Naive thymus-derived CD4-positive, alpha-beta T cell (primary cell): ENCODE measurements around the gene ZNF107. TPM values are rescaled to one million over a fixed set of nuclear protein-coding genes. Genes with fewer than 3 reads are reported as not detected.

ENCODE experiments used
- ATAC-seq: fragments of 150-1000 bp; cut with Tn5 transposase; 2 replicates; pipeline ENCODE4 v1.10.0; 2021; ENCODE audit warnings: mild to moderate bottlenecking, moderate library complexity
- CTCF ChIA-PET: fragments of 350-600 bp; sonication (Branson Sonifier 250); formaldehyde crosslinking; loops from one replicate; lab custom pipeline; 2021; ENCODE audit warnings: antibody characterized with exemption; lab: Charles Lee
- POLR2A ChIA-PET: fragments of 350-600 bp; sonication (Branson Sonifier 250); formaldehyde crosslinking; loops from one replicate; lab custom pipeline; 2021; ENCODE audit warnings: antibody characterized with exemption, inconsistent platforms; lab: Charles Lee
- DNase-seq, 9 donors: peaks; one replicate each; pipeline versions ENCODE4 v3.0.0 to v3.0.0-alpha.2; 2020 to 2022; ENCODE audit warnings: mixed read lengths in 1 of 9
- H3K27ac ChIP-seq: one replicate; pipeline ENCODE4 v1.7.0; 2013; ENCODE audit warnings: mild to moderate bottlenecking, low read depth, low read length, moderate library complexity
- H3K27me3 ChIP-seq, 2 donors: one replicate each; pipeline ENCODE4 v1.7.0; 2013; ENCODE audit warnings: low read length in 2 of 2, mild to moderate bottlenecking in 2 of 2, moderate library complexity in 2 of 2; ENCODE audit not compliant: control insufficient read depth in 2 of 2, insufficient read depth in 2 of 2
- H3K36me3 ChIP-seq, 3 experiments: 1 replicate in 2 of 3; 2 replicates in 1 of 3; pipeline ENCODE4 v1.7.0; 2013; ENCODE audit warnings: low read length in 3 of 3, mild to moderate bottlenecking in 3 of 3, moderate library complexity in 1 of 3; ENCODE audit not compliant: insufficient read depth in 3 of 3, control insufficient read depth in 2 of 3
- H3K4me1 ChIP-seq, 2 donors: one replicate each; pipeline ENCODE4 v1.7.0; 2013; ENCODE audit warnings: low read length in 2 of 2, mild to moderate bottlenecking in 2 of 2, moderate library complexity in 1 of 2; ENCODE audit not compliant: control insufficient read depth in 2 of 2, insufficient read depth in 2 of 2
- H3K4me3 ChIP-seq: 2 replicates; pipeline ENCODE4 v1.7.0; 2013; ENCODE audit warnings: mild to moderate bottlenecking, low read length
- H3K9me3 ChIP-seq, 3 experiments: 1 replicate in 2 of 3; 2 replicates in 1 of 3; pipeline ENCODE4 v1.7.0; 2013; ENCODE audit warnings: low read length in 3 of 3; ENCODE audit not compliant: control insufficient read depth in 2 of 3
- H3K27ac Mint-ChIP-seq, 9 donors: one replicate each; pipeline ENCODE4 v1.8.0; 2020 to 2022; ENCODE audit warnings: mixed read lengths in 9 of 9, mild to moderate bottlenecking in 8 of 9, moderate library complexity in 5 of 9, inconsistent platforms in 2 of 9
- H3K27me3 Mint-ChIP-seq, 5 donors: one replicate each; pipeline ENCODE4 v1.8.0; 2021 to 2022; ENCODE audit warnings: mixed read lengths in 5 of 5, mild to moderate bottlenecking in 1 of 5
- H3K36me3 Mint-ChIP-seq, 5 donors: one replicate each; pipeline ENCODE4 v1.8.0; 2020 to 2022; ENCODE audit warnings: mixed read lengths in 5 of 5, mild to moderate bottlenecking in 3 of 5, inconsistent platforms in 1 of 5
- H3K4me1 Mint-ChIP-seq, 7 donors: one replicate each; pipeline ENCODE4 v1.8.0; 2020 to 2022; ENCODE audit warnings: mixed read lengths in 7 of 7, mild to moderate bottlenecking in 3 of 7, inconsistent platforms in 1 of 7
- H3K4me3 Mint-ChIP-seq, 10 donors: one replicate each; pipeline ENCODE4 v1.8.0; 2020 to 2022; ENCODE audit warnings: mild to moderate bottlenecking in 10 of 10, mixed read lengths in 10 of 10, moderate library complexity in 6 of 10, inconsistent platforms in 2 of 10
- H3K9me3 Mint-ChIP-seq, 11 donors: one replicate each; pipeline ENCODE4 v1.8.0; 2020 to 2022; ENCODE audit warnings: mixed read lengths in 11 of 11, mild to moderate bottlenecking in 4 of 11, inconsistent platforms in 1 of 11, moderate library complexity in 1 of 11
- intact Hi-C, 2 donors: fragments of 100-400 bp; cut with micrococcal nuclease; formaldehyde crosslinking; loops; one replicate each; pipeline ENCODE4 v1.15.1; 2023
- polyA plus RNA-seq, 2 donors: library from polyadenylated mRNA; unstranded; fragments of 300-500 nt; fragmentation: Illumina TruSeq; gene quantifications; one replicate each; pipeline ENCODE4 v1.2.3, GENCODE V29; 2021
- total RNA-seq, 6 experiments: library from RNA in 5 of 6; stranded (reverse) in 5 of 6; gene quantifications; 1 replicate in 5 of 6; 2 replicates in 1 of 6; pipeline ENCODE4 v1.2.3 and lab custom pipeline; 2021 to 2026

ZNF107 gene
- total and polyA plus RNA-seq, 7 experiments from 2014 or later: 11.2 to 33.5 (median 15.6) TPM

GRCh38 chr7:64640504-64640903, 25.4 kb upstream of the ZNF107 start:
- no peaks in the 10 kb centered on the region for H3K9me3 ChIP-seq
- Mint-ChIP-seq H3K27ac (no peak overlapping the region), H3K27me3 (no peaks in the 10 kb centered on the region), H3K36me3 (no peaks in the 10 kb centered on the region), H3K9me3 (peaks cover 0 to 32% (median 0%) of the 10 kb centered on the region in 11 donors), H3K4me3 (no peak overlapping the region), H3K4me1 (no peaks in the 10 kb centered on the region)
- H3K36me3 ChIP-seq: no peaks in the 10 kb centered on the region
- H3K4me1 ChIP-seq: no peaks in the 10 kb centered on the region
- H3K27me3 ChIP-seq: no peaks in the 10 kb centered on the region
- CTCF ChIA-PET: no interaction called here
- DNase-seq: no peak
- H3K27ac ChIP-seq: no peak overlapping the region
- intact Hi-C loops: no loop called here
- H3K4me3 ChIP-seq: no peak overlapping the region
- POLR2A ChIA-PET: no interaction called here
- ATAC-seq: peak; percentile 50

- ChIA-PET POLR2A (no interaction called here), CTCF (no interaction called here)
- no peak overlapping the region for H3K4me3 Mint-ChIP-seq
- no peaks in the 10 kb centered on the region for H3K36me3 Mint-ChIP-seq
- H3K4me1 ChIP-seq: no peaks in the 10 kb centered on the region
- H3K4me1 Mint-ChIP-seq: no peaks in the 10 kb centered on the region
- H3K27me3 Mint-ChIP-seq: no peaks in the 10 kb centered on the region
- peaks cover 0 to 27% (median 0%) of the 10 kb centered on the region in 11 donors for H3K9me3 Mint-ChIP-seq
- H3K27me3 ChIP-seq: no peaks in the 10 kb centered on the region
- intact Hi-C loops: no loop called here
- DNase-seq (no peak), ATAC-seq (no peak)
- no peaks in the 10 kb centered on the region for H3K36me3 ChIP-seq
- no peaks in the 10 kb centered on the region for H3K9me3 ChIP-seq
- no peak overlapping the region for H3K4me3 ChIP-seq
- no peak overlapping the region for H3K27ac ChIP-seq
- H3K27ac Mint-ChIP-seq: no peak overlapping the region
Observed at GRCh38 chr7:64642046-64642445, 23.9 kb upstream of the ZNF107 start.

- no peak overlapping the region for H3K27ac Mint-ChIP-seq
- H3K4me3 Mint-ChIP-seq: no peak overlapping the region
- POLR2A ChIA-PET: no interaction called here
- Histone ChIP-seq H3K4me1 (no peaks in the 10 kb centered on the region), H3K4me3 (no peak overlapping the region), H3K36me3 (no peaks in the 10 kb centered on the region), H3K9me3 (no peaks in the 10 kb centered on the region), H3K27ac (no peak overlapping the region), H3K27me3 (no peaks in the 10 kb centered on the region)
- ATAC-seq (no peak), DNase-seq (no peak)
- no peaks in the 10 kb centered on the region for H3K27me3 Mint-ChIP-seq
- intact Hi-C loops: no loop called here
- no peaks in the 10 kb centered on the region for H3K4me1 Mint-ChIP-seq
- no peaks in the 10 kb centered on the region for H3K36me3 Mint-ChIP-seq
- peaks cover 0 to 24% (median 0%) of the 10 kb centered on the region in 11 donors for H3K9me3 Mint-ChIP-seq
- CTCF ChIA-PET: no interaction called here
Observed at GRCh38 chr7:64642875-64643274, 23.1 kb upstream of the ZNF107 start.

- H3K36me3 ChIP-seq: no peaks in the 10 kb centered on the region
- ChIA-PET POLR2A (no interaction called here), CTCF (no interaction called here)
- Mint-ChIP-seq H3K4me1 (no peaks in the 10 kb centered on the region), H3K4me3 (no peak overlapping the region), H3K36me3 (no peaks in the 10 kb centered on the region), H3K27ac (no peak overlapping the region), H3K27me3 (no peaks in the 10 kb centered on the region), H3K9me3 (peaks cover 0 to 23% (median 0%) of the 10 kb centered on the region in 11 donors)
- intact Hi-C loops: no loop called here
- no peak overlapping the region for H3K27ac ChIP-seq
- DNase-seq (no peak), ATAC-seq (peak; percentile 36)
- H3K27me3 ChIP-seq: no peaks in the 10 kb centered on the region
- no peak overlapping the region for H3K4me3 ChIP-seq
- H3K4me1 ChIP-seq: no peaks in the 10 kb centered on the region
- no peaks in the 10 kb centered on the region for H3K9me3 ChIP-seq
Observed at GRCh38 chr7:64643566-64643965, 22.4 kb upstream of the ZNF107 start.

GRCh38 chr7:64651203-64651602, 14.7 kb upstream of the ZNF107 start:
- H3K36me3 ChIP-seq: no peaks in the 10 kb centered on the region
- POLR2A ChIA-PET: no interaction called here
- H3K9me3 Mint-ChIP-seq: peaks cover 0 to 41% (median 4%) of the 10 kb centered on the region in 11 donors

GRCh38 chr7:64651632-64652165, 14.2 kb upstream of the ZNF107 start:
- peaks cover 0 to 41% (median 4%) of the 10 kb centered on the region in 11 donors for H3K9me3 Mint-ChIP-seq
- peaks cover 0 to 6% (median 0%) of the 10 kb centered on the region in 7 donors for H3K4me1 Mint-ChIP-seq
- no peak overlapping the region for H3K27ac Mint-ChIP-seq
- H3K36me3 Mint-ChIP-seq: peaks cover 0 to 6% (median 2%) of the 10 kb centered on the region in 5 donors
- no peak for ATAC-seq
- no peak for DNase-seq
- no peaks in the 10 kb centered on the region for H3K27me3 ChIP-seq
- no peak overlapping the region for H3K4me3 Mint-ChIP-seq
- POLR2A ChIA-PET: no interaction called here
- no peaks in the 10 kb centered on the region for H3K27me3 Mint-ChIP-seq
- CTCF ChIA-PET: no interaction called here
- no peaks in the 10 kb centered on the region for H3K9me3 ChIP-seq
- H3K27ac ChIP-seq: no peak overlapping the region
- H3K4me1 ChIP-seq: no peaks in the 10 kb centered on the region
- intact Hi-C loops: no loop called here
- no peak overlapping the region for H3K4me3 ChIP-seq
- no peaks in the 10 kb centered on the region for H3K36me3 ChIP-seq

More at GRCh38 chr7:64651203-64651602, 14.7 kb upstream of the ZNF107 start:
- DNase-seq (no peak), ATAC-seq (no peak)
- Mint-ChIP-seq H3K27ac (no peak overlapping the region), H3K4me3 (no peak overlapping the region), H3K36me3 (peaks cover 0 to 6% (median 2%) of the 10 kb centered on the region in 5 donors), H3K27me3 (no peaks in the 10 kb centered on the region), H3K4me1 (peaks cover 0 to 6% (median 0%) of the 10 kb centered on the region in 7 donors)
- Histone ChIP-seq H3K4me1 (no peaks in the 10 kb centered on the region), H3K9me3 (no peaks in the 10 kb centered on the region), H3K4me3 (no peak overlapping the region), H3K27me3 (no peaks in the 10 kb centered on the region), H3K27ac (no peak overlapping the region)
- CTCF ChIA-PET: no interaction called here
- intact Hi-C loops: no loop called here

GRCh38 chr7:64653721-64654401, 12.1 kb upstream of the ZNF107 start:
- no peak overlapping the region for H3K27ac ChIP-seq
- ChIA-PET CTCF (interaction anchor here (0.8 kb wide), 1 partner anchor 1669 kb away, joined by 4 read pairs; no protein-coding TSS in a partner anchor), POLR2A (no interaction called here)
- no peaks in the 10 kb centered on the region for H3K27me3 ChIP-seq
- no peaks in the 10 kb centered on the region for H3K9me3 ChIP-seq
- Mint-ChIP-seq H3K9me3 (peaks cover 0 to 44% (median 3%) of the 10 kb centered on the region in 11 donors), H3K27ac (no peak overlapping the region), H3K36me3 (peaks cover 0 to 6% (median 3%) of the 10 kb centered on the region in 5 donors), H3K4me1 (peaks cover 0 to 6% (median 0%) of the 10 kb centered on the region in 7 donors), H3K4me3 (no peak overlapping the region), H3K27me3 (no peaks in the 10 kb centered on the region)
- intact Hi-C loops: no loop called here
- H3K4me1 ChIP-seq: no peaks in the 10 kb centered on the region
- H3K4me3 ChIP-seq: no peak overlapping the region
- no peak for ATAC-seq
- no peaks in the 10 kb centered on the region for H3K36me3 ChIP-seq
- DNase-seq: no peak
